Type B pancreatic cell (in vitro differentiated cells): ENCODE results near the gene EGFR. TPM values are rescaled to one million over a fixed set of nuclear protein-coding genes. Genes with fewer than 3 reads are reported as not detected.

ENCODE experiments used
- DNase-seq: peaks from one replicate; pipeline ENCODE4 v3.0.0; 2021; ENCODE audit warnings: mixed read lengths; ENCODE audit not compliant: unreplicated experiment; ENCODE audit errors: extremely low spot score
- H3K27ac Mint-ChIP-seq: 2 replicates; pipeline ENCODE4 v1.8.0; 2021; ENCODE audit warnings: mild to moderate bottlenecking, mixed read lengths
- H3K27me3 Mint-ChIP-seq: 2 replicates; pipeline ENCODE4 v1.8.0; 2021; ENCODE audit warnings: mixed read lengths
- H3K36me3 Mint-ChIP-seq: 2 replicates; pipeline ENCODE4 v1.8.0; 2021; ENCODE audit warnings: mixed read lengths
- H3K4me1 Mint-ChIP-seq: one replicate; pipeline ENCODE4 v1.8.0; 2021; ENCODE audit warnings: mixed read lengths; ENCODE audit not compliant: unreplicated experiment
- H3K4me3 Mint-ChIP-seq: 2 replicates; pipeline ENCODE4 v1.8.0; 2021; ENCODE audit warnings: mild to moderate bottlenecking, mixed read lengths
- H3K9me3 Mint-ChIP-seq: 2 replicates; pipeline ENCODE4 v1.8.0; 2021; ENCODE audit warnings: mixed read lengths
- total RNA-seq: library from RNA; stranded (reverse); gene quantifications from 2 replicates; pipeline ENCODE4 v1.2.1, GENCODE V29; 2021; ENCODE audit warnings: low replicate concordance
- TF ChIP-seq, protein P1 (sequence below): fragments of 200-600 bp; sonication (generic); conservative IDR thresholded peaks from 2 replicates; pipeline ENCODE4 v1.5.0; 2021; ENCODE audit warnings: antibody characterized with exemption, mild to moderate bottlenecking

Gene EGFR
- total RNA-seq, 1 donor from 2014 or later, result 44.6 TPM

GRCh38 chr7:55198634-55199392 is 180.0 kb downstream of the EGFR start:
- DNase-seq, result no peak
- no peak overlapping the region for H3K4me3 Mint-ChIP-seq
- peaks cover 34% of the 10 kb centered on the region for H3K36me3 Mint-ChIP-seq
- H3K9me3 Mint-ChIP-seq, result no peaks in the 10 kb centered on the region
- H3K27me3 Mint-ChIP-seq, result no peaks in the 10 kb centered on the region
- TF ChIP-seq, protein P1, sequence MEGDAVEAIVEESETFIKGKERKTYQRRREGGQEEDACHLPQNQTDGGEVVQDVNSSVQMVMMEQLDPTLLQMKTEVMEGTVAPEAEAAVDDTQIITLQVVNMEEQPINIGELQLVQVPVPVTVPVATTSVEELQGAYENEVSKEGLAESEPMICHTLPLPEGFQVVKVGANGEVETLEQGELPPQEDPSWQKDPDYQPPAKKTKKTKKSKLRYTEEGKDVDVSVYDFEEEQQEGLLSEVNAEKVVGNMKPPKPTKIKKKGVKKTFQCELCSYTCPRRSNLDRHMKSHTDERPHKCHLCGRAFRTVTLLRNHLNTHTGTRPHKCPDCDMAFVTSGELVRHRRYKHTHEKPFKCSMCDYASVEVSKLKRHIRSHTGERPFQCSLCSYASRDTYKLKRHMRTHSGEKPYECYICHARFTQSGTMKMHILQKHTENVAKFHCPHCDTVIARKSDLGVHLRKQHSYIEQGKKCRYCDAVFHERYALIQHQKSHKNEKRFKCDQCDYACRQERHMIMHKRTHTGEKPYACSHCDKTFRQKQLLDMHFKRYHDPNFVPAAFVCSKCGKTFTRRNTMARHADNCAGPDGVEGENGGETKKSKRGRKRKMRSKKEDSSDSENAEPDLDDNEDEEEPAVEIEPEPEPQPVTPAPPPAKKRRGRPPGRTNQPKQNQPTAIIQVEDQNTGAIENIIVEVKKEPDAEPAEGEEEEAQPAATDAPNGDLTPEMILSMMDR, result no peak
- H3K4me1 Mint-ChIP-seq, result no peaks in the 10 kb centered on the region
- H3K27ac Mint-ChIP-seq, result no peak overlapping the region

- Mint-ChIP-seq H3K27me3 (no peaks in the 10 kb centered on the region), H3K9me3 (no peaks in the 10 kb centered on the region), H3K4me1 (no peaks in the 10 kb centered on the region), H3K27ac (no peak overlapping the region), H3K4me3 (no peak overlapping the region), H3K36me3 (peaks cover 33% of the 10 kb centered on the region)
- TF ChIP-seq, protein P1, result no peak
- no peak for DNase-seq
Measured at GRCh38 chr7:55199418-55199817, 180.6 kb downstream of the EGFR start.

GRCh38 chr7:55200441-55200840 is 181.6 kb downstream of the EGFR start:
- no peaks in the 10 kb centered on the region for H3K27me3 Mint-ChIP-seq
- H3K27ac Mint-ChIP-seq, result no peak overlapping the region
- no peaks in the 10 kb centered on the region for H3K4me1 Mint-ChIP-seq

GRCh38 chr7:55202150-55202913 is 183.5 kb downstream of the EGFR start:
- DNase-seq, result no peak
- Mint-ChIP-seq H3K36me3 (peaks cover 13% of the 10 kb centered on the region), H3K27ac (no peak overlapping the region), H3K4me3 (no peak overlapping the region), H3K27me3 (no peaks in the 10 kb centered on the region), H3K9me3 (no peaks in the 10 kb centered on the region), H3K4me1 (no peaks in the 10 kb centered on the region)
- TF ChIP-seq, protein P1, result no peak

More at GRCh38 chr7:55200441-55200840, 181.6 kb downstream of the EGFR start:
- Mint-ChIP-seq H3K4me3 (no peak overlapping the region), H3K9me3 (no peaks in the 10 kb centered on the region), H3K36me3 (peaks cover 25% of the 10 kb centered on the region)
- TF ChIP-seq, protein P1, result no peak
- DNase-seq, result no peak

DNA sequence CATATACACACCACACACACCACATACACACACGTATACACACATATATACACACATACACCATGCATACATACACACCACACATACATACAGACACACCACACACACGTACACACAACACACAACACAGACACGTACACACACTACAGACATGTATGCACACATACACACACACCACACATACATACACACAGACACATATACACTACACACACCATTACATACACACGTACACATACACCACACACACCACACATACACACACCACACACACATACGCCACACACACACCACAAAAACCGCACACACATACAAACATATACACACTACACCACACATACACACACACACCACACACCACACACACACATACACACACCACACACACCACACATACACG is 184.5 kb downstream of the EGFR start:
- Mint-ChIP-seq H3K9me3 (no peaks in the 10 kb centered on the region), H3K27ac (no peak overlapping the region), H3K4me1 (no peaks in the 10 kb centered on the region), H3K4me3 (no peak overlapping the region), H3K27me3 (no peaks in the 10 kb centered on the region), H3K36me3 (peaks cover 13% of the 10 kb centered on the region)
- no peak for DNase-seq
- TF ChIP-seq, protein P1, result no peak
